Stimulated activated CD4-positive, alpha-beta T cell treated with anti-CD3 and anti-CD28 coated beads, Interleukin-12 subunit alpha, Interleukin-12 subunit beta, amount 100 ng/mL, for 4 hours (primary cell): ENCODE results near the gene GOLGA8B.
"Not testable (repeated sequence)": the region's sequence is repeated elsewhere in the genome, so short reads cannot be mapped to it uniquely, and the experiment has no call there.

Experiments
- DNase-seq: peaks from one replicate; pipeline ENCODE4 v3.0.0-alpha.2; 2020

GOLGA8B gene, protein sequence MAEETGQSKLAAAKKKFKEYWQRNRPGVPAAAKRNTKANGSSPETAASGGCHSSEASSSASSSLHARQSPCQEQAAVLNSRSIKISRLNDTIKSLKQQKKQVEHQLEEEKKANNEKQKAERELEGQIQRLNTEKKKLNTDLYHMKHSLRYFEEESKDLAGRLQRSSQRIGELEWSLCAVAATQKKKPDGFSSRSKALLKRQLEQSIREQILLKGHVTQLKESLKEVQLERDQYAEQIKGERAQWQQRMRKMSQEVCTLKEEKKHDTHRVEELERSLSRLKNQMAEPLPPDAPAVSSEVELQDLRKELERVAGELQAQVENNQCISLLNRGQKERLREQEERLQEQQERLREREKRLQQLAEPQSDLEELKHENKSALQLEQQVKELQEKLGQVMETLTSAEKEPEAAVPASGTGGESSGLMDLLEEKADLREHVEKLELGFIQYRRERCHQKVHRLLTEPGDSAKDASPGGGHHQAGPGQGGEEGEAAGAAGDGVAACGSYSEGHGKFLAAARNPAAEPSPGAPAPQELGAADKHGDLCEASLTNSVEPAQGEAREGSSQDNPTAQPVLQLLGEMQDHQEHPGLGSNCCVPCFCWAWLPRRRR

DNA sequence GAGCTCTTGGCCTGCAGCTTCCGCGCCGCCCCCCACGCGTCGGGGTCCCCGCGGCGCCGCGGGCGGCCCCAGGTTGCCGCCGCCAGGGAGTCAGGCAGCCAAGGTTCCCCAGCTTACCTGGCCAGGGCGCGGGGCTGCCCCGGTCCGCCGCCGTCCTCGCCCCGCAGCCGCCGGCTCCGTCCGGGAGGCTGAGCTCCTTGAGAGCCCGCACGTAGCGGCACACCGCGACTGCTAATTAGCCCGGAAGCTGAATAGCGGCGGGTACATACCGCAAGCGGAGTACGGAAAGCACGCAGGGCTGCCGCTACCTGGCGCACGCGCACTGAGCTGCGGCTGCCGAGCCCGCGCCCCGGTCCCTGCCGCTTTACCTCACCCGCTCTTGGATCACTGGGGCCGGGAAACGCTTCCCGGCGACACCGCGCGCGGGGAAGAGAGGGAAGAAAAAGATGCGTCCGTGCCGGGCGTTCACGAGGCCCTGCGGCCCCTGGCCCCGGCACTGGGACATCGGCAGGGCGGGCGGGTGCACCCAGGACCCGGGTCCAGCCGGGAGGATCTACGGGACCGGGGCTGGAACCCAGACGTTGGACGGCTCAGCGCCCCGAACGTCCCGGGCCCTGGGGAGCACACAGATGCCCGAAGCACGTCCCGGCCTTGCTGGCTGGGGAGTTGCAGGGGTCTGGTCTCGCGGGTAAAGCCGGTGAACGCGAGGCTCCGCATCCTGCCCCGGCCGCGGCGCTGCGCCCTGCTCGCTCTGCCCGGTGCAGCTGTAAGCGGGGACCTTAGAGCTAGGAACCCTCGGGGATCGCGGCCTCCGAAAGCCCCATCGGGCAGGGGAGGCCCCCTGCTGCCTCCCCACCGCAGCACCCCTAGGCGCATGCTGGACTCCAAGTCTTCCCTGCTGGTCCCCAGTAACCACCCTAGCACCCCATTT lies at the start of gene GOLGA8B:
TSS of gene GOLGA8B (minus strand) at position 253 of the 931 bp plus-strand sequence. CDS start 47,739 bp downstream, outside the sequence.
- DNase-seq: peak; percentile 79

DNA sequence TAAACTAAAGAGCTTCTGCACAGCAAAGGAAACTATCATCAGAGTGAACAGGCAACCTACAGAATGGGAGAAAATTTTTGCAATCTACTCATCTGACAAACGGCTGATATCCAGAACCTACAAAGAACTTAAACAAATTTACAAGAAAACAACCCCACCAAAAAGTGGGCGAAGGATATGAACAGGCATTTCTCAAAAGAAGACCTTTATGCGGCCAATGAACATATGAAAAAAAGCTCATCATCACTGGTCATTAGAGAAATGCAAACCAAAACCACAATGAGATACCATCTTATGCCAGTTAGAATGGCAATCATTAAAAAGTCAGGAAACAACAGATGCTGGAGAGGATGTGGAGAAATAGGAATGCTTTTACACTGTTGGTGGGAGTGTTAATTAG lies 49.7 kb upstream of the GOLGA8B start:
- DNase-seq: not testable (repeated sequence)

DNA sequence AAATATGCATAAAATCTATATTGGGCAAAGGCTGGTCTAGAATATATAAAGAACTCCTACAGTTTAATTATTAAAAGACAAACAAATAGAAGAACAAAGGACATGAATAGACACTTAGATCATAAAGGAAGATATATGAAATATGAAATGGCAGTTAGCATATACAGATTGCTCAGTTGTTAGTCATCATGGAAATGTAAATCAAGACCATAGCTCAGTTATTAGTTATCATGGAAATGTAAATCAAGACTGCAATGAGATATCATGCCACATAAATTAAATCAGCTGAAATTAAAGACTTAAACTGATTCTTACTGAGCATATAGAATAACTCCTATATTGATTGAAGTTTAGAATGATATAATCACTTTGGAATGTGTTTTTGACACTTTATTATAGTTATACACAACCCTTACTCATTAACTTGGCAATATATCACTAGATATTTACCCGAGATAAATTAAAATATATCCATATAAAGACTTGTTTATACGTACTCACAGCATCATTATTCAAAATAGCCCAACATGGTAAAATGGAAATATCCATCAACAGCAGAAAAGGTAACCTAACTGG lies 45.2 kb upstream of the GOLGA8B start:
- DNase-seq: no peak

DNA sequence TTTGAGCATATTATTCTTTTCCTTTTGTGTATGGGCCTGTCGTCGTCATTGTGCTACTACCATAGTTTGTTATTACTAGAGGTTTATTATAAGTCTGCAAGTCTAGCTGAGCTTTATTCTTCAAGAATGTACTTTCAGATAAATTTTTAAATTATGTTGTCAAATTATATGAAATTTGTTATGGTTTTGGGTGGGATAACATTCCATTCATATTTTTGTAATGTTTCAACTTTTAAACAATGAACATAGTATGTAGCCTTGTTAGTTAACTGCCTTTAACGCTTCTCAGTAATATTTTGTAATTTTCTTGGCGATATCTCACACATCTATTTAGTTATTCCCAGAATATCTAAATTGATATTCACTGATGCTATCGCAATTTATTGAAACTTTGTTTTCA lies 41.6 kb upstream of the GOLGA8B start:
- no peak for DNase-seq

DNA sequence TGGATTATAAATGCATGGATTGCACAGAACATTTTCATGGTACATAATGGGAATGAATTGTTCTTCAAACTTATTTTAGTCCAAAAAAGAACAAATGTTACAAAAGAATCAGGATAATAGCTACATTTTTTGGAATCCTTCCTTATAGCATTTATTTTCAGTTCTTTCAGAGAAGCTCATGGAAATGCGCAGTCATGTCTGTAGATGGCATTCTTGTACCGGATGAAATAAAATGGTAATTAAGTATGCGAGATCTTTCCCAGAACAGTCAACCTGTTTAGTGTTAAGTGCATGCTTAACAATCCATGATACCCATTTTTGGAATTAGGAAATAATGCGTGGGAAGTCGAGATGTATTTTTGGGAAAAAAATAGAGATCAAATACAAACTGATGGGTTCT lies 38.2 kb upstream of the GOLGA8B start:
- DNase-seq: no peak

DNA sequence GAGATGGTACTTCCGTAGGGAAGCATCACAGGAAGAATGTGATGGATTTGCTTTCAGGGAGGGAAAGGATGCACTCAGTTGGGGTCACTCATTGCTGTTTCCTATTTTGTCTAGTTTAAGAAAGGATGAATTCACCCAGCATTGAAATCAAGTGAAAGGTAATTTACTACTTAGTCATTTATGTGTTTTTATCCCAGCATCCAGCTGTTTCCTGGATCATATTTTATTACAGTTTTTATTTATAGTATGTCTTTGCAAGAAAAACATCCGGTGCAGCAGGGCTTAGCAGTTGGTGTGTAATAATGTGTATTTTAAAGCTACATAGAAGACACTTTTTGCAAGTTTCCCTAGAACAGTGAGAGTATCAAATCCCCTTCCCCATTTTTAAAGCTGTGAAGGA lies 37.4 kb upstream of the GOLGA8B start:
- no peak for DNase-seq

DNA sequence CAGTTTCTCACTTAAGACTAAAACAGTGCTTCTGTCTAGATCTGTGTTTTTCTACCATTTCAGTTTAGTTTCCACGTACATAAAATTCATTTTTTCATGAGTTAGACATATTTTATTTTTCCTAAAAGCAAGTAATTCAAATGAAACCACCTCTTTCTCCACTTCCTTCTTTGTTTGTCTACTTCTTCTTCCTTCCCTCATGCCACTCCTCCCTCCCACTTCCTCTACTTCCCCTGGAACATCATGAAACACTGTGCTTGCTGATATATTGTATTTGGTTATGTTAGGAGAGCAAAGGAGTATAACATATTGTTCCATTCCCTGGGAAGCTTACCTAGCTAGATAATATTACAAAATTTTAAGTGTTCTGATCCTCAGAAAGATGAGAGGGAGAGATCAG lies 36.7 kb upstream of the GOLGA8B start:
- DNase-seq: no peak

DNA sequence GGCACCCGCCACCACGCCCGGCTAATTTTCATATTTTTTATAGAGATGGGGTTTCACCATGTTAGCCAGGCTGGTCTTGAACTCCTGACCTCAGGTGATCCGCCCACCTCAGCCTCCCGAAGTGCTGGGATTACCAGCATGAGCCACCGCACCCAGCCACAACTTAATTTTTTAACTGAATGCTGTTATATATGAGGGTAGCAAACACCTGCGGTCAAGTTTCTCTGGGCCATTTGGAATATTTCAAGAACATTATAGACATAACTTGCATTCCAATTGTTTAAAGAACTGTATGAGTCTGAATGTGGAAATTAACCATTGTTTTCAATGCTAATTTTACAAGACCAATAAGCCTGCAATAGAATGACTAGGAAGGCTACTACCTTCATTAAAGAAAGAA lies 35.7 kb upstream of the GOLGA8B start:
- no peak for DNase-seq

DNA sequence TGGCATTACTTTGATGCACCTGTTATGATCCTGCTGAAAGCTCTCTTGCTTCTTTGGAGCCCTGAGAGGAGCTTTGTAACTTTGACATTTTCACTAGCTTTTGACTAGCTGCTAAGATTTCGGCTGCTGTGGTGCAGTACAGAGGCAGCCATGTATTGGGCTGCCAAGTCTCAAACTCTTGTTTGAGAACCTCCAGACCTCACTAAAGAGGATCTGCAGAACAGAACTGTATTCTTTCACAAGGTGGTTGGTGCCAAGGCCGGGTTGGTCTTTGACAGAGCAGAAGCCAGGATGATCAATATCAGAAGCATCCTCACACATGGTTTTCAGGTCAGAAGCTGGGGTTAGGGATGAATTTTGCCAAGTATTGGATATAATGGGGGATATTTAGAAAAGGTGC lies 34.6 kb upstream of the GOLGA8B start:
- no peak for DNase-seq

DNA sequence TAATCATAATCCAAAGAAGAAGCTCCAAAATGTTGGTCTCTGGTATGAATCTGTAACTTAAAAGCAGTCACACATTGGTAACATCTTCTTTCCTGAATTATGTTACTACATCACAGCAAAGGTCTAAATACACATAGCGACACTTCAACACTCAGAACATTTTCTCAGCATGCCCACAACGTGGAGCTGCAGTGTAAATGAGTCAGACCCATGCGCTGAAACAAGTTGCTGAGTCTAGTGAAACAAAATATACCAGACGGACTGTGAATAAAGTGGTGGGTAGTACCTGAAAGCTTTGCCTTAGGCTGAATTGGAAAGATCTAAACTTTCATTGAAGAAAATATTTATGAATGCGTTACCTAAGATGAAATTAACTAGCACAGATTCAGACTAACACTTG lies 33.2 kb upstream of the GOLGA8B start:
- DNase-seq: no peak

DNA sequence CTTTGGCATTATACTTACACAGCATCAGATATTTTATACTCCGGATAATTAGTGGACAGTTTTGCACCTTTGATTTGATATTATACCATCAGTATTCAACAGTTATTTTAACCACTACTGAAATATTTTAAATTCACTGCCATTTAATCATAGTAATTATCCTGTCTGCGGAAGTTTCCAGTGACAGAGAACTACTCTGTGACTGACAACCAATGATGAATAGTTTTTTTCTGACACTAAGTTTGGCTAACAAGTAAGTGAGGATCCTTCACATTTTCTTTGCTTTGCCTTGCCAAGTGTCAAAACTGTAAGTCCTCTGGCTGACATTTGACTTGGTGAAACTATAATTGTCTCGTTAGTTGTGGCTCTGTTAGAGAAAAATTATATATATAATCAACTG lies 30.5 kb upstream of the GOLGA8B start:
- DNase-seq: no peak

DNA sequence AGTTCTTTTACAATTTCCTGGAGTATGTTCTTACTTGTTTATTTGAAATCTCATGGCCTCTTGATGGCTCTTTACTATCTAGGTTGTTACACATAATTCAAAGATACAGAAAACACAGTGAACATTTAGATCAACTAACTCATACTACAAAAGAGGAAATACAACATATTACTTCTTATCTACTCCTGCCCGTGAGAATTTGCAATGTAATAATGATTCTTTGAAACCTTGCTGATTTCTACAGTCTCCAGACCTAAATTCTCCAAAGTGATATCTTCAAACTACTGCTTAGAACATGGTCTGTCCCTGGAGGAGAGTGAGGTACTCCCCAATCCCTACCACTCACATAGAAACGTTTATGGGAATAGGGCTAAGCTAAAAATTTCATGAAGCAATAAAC lies 29.9 kb upstream of the GOLGA8B start:
- DNase-seq: no peak

DNA sequence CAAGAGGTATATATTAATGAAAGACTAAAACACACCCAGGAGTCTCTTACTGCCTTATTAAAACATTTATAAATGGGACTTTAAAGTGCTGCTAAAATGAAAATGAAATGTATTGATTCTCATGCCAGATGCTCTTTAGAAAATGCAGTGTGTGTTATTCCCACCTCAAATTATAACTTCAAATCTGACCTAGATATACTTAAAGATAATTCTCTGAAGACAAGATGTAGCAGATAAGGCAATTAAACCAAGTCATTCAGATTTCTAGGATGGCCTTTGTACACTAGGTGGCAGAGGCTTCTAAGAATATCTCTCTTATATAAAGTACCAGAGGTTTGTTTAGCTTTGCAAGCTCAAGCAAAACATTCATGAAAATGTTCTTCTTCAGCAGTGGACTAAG lies 26.9 kb upstream of the GOLGA8B start:
- DNase-seq: no peak

DNA sequence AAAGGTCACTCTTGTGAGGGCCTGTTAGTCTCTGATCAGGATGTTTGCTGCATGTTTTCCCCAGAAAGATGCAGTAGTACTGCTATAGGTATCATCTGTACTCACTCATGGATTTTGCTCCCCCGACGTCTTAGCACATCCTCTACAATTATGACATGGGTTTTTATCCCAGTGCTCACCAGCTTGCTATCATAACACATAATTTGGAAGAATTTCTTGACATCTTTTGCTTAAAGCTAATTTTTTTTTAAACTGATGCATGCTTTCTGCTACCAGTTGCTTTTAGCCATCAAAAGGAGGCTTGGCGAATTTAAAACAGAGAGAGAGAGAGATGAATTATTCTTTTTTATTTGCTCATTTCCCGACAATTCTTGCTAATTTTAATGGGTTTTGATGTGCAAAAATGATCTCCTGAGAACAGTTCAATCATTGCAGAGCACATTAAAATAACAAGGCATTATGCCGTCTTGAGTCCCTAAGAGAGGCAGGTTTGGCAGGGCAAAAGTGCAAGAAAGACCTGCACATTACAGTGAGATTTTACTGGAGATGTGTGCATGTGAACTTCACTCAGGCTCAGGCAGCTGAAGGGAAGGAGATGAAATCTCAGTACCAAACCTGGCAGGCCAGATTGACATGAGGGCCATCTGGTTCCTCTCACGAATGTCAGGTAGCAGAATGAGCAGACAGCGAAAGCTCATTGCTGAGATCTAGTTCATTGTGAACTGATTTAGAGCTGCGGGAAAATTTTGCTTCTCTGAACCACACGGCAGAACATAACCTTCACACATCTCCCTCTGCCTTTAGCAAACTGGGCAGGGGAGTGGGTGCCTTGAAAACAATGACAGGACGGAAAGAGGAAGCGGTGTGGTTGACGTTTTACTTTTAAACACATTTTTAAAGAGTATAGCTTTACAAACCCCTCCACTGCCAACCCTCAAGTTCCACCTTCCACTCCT lies 25.9 kb upstream of the GOLGA8B start:
- no peak for DNase-seq

DNA sequence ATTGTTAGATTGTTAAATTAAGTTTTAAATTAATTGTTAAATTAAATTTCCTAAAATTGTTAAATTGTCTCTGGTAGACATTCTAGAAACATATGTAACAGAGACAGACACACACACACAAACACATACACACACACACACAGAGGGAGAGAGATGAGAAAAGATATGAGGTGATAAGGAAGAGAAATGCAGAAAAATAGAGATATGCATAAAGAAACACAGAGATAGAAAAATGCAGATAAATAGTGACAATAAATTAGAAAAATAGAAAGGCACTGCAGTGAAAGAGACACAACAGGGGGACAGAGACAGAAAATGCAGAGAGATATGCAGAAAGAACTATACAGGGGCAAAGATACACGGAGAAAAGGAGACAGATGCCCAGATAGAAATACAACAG lies 25.1 kb upstream of the GOLGA8B start:
- DNase-seq: no peak

DNA sequence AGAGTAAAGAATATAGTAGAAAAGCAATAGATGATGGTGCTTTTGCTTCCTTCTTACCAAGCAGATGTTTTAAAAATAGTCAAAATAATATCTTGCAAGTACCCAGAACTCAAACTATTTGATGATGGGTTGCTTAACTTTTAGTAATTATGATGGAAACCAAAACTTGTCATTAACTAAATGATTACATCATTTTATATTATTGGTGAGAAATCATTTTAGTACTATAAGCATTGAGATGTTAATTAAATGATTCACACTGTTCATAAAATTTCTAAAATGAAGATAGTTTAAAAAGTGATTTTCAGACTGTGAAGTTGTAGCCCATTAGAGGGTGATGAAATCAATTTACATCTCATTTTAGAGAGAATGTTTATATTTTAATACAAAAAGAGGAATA lies 24.4 kb upstream of the GOLGA8B start:
- DNase-seq: no peak

DNA sequence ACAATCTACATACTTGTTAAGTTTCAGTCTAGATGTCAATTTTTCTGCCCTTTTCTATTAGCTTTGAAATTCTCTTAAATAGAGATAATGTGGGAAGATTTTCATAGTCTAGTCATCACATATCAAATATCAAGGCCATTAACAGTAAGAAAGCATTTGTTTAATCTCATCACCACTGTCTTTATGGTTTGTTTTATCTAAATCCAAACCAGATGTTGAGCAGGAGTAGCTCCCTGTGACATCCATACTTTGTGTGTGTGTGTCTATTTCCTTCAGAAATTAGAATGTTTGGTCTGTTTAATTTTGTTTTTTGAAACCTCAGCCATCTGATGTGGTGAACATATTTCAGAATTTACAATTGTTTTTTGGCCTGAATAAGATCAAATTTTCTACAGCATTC lies 23.1 kb upstream of the GOLGA8B start:
- DNase-seq: no peak

DNA sequence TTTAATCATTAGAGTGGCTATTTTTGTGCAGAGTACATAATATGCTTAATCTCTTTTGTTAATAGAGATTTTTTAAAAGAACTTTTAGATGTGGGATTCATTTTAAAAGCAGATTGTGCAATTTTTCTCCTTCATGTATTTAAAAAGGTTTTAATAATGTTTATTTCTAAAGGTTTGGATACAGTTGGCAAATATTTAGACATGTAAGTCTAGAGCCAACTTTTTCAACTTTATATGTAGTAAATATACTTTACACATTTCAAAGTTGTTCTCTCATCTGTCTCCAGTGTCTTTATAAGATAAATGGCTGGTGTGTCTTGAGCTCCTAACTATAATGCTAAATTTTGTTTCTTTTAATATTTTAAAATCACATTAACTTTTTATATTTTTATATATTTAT lies 22.7 kb upstream of the GOLGA8B start:
- no peak for DNase-seq

DNA sequence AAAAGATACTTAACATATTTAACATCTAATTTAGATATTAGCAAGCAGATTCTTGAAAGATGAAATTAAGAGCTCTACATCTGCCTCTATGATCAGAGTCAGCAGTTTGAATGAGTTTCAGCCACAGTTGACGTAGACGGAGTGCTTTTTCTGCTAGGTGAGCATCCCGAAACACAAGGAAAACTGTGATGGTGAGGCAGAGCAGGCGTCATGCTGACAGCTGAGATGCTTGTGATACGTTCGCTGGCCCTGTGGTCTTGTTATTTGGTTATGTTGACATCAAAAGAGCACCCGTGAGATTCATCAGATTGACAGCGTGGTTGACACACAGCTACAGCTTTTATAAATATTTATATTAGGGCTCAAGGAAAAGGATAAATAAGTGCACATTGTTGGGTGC lies 19.6 kb upstream of the GOLGA8B start:
- no peak for DNase-seq

DNA sequence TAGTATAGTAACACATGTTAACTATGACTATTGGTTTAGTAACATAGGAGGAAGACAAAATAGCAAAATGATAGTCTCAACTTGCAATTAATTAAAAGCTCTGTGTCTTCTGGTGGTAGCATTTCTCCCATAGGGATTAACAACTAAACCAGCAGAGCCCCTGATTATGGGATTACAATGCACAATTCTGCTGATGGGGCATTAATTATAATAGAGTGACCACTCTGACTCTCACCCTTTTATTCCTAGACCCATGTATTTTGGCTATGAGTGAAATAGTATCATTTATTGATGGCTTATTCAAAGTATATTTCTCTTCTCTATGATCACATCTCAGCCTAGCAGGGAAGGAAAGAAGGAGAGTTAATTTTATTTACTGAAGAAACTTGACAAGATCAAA lies 17.5 kb upstream of the GOLGA8B start:
- DNase-seq: no peak

DNA sequence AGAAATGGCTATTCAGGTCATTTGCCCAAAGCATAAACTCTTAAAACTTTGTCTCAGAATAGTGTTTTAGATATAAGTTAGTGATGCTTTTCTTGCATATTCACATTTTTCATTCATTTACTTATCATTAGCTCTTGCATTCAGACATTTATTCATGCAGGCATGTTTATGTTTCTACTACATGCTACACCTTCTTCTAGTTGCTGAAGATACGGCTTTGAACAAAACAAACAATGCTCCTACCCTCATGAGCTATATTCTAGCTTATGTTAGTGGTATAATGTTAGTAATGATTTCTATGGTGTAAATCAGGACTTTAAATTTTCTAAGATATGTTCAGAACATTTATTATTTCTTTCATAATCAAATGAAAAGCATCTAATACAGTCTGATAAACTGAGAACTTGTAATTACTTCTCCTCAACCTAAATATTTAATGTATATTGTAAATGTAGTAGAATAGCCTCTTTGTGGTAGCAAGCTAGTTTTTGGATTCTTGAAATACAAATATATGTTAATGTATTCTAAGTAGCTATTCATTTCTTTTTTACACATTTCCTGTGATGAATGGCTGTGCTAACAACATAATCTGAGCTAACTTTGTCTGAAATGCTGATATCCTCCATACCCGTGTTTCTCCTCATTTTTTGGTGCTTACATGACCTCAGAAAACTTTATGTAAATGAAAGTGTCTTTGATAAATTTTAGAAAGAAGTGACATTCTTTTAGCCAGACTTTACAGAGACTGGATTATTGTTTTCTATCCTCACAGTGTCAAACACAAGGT lies 15.5 kb upstream of the GOLGA8B start:
- DNase-seq: no peak
